Measurements from ENCODE around the gene SYNDIG1L.

SYNDIG1L gene

DNA sequence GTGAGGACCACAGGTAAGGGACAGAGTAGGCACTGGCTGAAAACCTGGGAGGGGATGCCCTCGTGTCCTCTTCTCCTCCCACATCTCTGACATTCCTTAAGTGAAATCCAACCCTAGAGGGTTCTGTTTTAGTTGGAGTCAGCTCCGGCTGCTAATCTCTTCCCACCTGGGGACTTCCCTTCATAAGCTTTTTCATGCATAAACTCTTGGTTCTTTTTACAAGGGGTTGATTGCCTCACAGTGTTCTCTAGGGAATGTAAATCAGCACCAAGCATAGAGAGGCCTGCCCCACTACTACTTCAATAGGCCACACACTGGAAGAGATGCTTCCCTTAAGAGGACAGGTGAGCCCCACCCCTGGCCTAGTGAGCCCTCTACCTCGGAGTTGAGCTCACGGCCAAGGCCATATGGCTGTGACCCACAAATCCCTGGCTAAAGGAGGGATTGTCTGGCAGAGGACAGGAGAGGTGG, 3.2 kb upstream of the SYNDIG1L start:
- DNase-seq (ENCODE audit: low spot score), result no peak

DNA sequence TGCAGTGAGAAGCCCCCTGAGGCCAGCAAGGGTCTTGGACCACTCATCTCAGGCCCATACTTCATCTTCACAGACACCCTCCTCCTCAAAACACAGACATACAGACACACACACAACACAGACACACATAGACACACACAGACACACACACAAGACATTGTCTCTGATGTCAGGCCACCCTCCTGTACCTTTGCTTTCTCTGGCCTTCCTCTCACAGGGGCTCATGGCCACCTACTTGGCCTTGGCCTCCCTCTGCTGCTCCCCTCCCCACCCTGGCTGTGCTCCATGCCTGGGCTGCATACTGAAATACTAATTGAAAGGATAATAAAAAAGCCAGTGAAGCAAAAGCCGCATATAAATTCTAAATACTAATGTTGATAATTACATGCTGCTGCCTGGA, 1.6 kb upstream of the SYNDIG1L start:
- no peak for DNase-seq (ENCODE audit: low spot score)

DNA sequence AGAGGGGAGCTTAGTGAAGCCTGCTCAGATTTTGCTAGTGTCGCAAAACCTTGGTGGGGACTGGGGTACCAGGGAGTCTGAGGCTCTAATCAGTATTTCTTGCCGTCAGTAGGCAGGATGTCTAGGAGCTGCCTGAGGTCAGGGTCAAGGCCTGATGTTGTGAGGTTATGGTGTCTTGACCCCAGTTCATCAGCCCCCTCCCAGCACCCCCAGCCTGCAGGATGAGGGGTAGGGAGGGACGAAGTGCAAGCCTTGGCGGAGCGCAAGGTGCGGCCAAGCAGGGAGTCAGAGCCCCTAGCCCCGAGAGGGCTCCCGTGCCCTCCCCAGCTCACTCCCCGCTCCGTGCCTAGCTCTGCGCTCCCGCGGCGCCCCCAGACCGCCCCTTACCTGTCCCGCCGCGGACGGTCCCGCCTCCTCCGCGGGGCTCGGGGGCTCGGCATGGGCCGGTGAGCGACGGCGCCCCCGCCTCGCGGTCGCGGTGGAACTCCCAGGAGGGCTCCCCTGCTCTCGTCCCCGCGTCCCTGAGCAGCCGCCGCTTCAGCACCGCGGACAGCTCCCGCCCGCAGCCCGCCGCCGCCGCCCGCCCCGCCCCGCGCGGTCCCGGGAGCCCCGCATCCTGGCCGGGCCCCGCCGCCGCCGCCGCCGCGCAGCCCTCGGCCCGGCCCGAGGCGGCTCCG, 347 bp downstream of the SYNDIG1L start:
- DNase-seq (ENCODE audit: low spot score), result peak; percentile 63

DNA sequence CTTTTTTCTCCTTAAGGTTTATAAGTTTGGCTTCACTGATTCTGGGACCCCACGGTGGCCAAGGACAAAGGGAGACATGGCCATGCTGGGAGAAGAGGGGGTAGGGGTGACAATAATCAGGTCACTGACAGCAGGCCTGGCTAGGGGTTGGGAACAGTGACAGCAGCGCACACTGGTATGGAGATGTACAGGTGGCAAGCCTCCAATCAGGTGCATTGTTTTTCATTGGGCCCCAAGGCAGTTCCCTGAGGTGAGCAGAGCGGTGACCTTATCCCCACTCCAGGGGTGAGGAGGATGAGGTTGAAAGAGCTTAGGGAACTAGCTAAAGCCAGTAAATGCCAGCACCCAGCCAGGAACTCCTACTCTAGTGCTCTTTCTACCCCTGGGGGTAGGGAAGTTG, 1.4 kb downstream of the SYNDIG1L start:
- DNase-seq (ENCODE audit: low spot score), result no peak

DNA sequence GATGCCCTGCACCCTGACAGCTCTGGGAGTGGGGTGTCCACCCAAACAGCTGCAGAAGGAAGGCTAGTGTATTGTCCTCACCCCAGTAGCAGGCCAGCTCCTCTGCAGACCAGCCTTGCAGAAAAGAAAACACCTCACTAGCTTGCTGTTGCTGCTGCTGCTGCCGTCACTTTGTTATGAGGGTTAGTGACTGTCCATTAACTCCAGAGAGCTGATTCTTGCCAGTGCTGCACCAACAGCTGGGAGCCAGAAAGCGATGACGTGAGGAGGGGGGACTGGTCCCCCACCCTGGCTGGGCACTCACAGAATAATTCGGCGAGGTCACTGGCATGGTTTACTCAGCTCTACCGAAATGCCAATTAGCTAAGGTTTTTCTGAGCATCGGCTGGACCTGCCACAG, 2.8 kb downstream of the SYNDIG1L start:
- no peak for DNase-seq (ENCODE audit: low spot score)

DNA sequence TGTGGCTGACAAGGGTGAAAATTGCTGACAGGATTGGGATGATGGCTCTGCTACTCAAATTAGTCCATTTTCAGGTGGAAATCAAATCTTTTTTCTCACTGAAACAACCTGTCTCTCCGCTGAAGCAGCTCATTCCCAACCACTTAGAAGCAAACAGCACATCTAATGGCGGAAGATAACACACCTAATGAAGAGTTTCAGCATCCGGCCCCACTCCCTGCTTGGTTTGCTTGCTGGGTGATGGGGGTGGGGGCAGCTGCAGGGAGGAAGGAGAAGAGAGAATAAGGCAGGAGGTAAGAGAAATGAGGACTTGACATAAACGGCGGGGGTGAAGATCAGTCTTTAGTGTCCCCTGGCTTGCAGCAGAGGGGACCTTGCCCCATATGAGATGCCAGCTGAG, 4.0 kb downstream of the SYNDIG1L start:
- DNase-seq (ENCODE audit: low spot score), result no peak

DNA sequence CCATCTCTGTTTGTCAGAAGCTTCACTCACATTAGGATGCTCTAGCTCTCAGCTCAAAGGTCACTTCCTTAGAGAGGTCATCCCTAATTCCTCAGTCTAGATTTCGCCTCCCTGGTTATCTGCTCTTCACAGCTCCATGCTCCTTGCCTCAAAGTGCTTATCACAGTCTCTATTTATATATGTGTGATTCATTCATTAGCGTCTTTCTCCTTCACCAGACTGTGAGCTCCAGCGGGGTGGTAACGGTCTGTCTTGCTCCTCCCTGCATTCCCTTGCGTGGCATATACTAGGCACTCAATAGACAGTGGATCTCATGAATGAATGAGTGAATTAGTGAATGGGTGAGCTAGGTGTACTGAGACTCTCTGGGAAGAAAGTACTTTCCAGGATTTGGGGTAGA, 6.9 kb downstream of the SYNDIG1L start:
- no peak for DNase-seq (ENCODE audit: low spot score)

DNA sequence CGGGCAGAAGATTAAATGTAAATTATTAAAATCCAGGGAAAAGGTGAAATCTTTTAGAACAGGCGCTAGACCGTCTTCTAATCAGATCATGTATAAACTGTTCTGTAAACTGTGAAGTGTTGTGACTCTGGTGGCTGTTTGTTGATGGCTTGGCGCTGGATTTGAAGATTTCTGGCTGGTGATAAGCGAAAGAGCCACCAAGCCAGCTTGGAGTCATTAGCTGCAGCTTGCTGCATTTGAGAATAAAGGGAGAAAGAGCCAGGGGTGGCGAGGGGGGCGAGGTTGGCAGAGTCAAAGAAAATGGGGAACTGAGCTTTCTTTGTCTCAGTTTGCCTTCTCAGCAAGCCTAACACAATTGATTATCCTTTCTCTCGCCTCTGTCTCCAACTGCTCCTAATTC, 8.0 kb downstream of the SYNDIG1L start:
- no peak for DNase-seq (ENCODE audit: low spot score)

- DNase-seq (ENCODE audit: low spot score), result no peak
Observed at GRCh38 chr14:74417611-74418010, 8.4 kb downstream of the SYNDIG1L start.

GRCh38 chr14:74417201-74417600, 8.8 kb downstream of the SYNDIG1L start:
- no peak for DNase-seq (ENCODE audit: low spot score)

DNA sequence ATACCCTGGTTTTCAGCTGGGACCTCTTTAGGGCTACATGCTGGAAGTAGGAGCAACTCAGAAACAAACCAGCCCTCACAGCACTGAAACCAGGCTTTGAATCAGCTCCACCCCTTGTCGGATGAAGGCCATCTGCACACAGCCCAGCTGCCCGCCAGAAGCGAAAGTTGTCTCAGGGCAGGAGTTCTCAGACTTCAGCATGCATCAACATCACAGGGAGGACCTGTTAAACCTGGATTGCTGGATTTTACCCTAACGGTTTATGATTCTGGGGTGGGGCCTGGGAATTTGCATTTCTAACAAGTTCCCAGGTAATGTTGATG, 10.9 kb downstream of the SYNDIG1L start:
- DNase-seq (ENCODE audit: low spot score), result no peak

DNA sequence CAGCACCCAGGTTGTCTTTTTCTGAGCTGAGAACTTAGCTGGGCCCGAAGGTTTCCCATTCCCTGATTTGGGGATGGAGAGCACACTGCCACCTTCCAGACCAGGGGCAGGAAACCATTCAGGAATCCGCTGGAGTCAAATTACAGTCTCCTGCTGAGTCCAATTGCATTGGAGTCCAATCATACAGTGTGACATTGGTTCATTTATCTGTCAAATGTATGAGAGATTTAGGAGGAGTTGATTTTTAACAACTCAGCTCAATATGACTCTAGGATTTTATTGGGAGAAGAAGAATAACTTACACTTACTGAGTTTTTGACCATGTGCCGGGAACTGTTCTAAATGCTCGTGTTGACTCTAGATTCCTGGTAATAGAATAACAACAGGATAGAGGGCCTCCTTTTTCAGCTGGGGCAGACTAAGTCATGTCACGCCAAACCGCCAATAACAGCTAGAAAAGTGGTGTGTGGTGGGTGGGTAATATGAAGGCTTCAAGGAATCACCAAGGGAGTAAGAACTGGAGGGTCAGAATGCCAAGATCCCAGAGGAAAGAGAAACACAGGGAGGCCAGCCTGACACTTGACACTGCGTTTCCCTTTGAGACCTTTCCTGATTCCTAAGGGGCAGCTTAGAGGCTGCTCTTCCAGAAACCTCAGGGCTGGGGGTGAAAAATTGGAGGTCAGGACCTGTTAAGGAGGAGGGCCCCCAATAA, 11.5 kb downstream of the SYNDIG1L start:
- DNase-seq (ENCODE audit: low spot score), result no peak

DNA sequence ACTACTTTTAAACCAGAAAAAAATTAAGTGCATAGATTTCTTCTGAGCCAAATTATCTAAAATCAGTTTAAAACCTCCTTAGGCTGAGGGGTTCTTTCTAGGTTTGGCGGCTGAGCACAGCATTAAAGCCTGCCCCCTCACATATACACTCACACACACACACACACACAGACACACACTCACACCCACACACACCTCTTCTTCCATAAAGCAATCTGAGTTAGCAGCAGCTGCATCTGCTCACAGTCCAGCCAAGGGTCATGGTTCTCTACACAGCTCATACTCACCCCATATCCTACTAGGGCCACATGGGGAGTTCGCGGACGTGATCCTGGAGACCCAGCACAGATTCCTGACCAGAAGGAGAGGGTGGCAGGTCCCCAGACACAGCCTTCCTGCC, 12.4 kb downstream of the SYNDIG1L start:
- DNase-seq (ENCODE audit: low spot score), result no peak

- DNase-seq (ENCODE audit: low spot score), result no peak
Observed at GRCh38 chr14:74412753-74413152, 13.3 kb downstream of the SYNDIG1L start.

GRCh38 chr14:74411671-74412070, 14.3 kb downstream of the SYNDIG1L start:
- no peak for DNase-seq (ENCODE audit: low spot score)

DNA sequence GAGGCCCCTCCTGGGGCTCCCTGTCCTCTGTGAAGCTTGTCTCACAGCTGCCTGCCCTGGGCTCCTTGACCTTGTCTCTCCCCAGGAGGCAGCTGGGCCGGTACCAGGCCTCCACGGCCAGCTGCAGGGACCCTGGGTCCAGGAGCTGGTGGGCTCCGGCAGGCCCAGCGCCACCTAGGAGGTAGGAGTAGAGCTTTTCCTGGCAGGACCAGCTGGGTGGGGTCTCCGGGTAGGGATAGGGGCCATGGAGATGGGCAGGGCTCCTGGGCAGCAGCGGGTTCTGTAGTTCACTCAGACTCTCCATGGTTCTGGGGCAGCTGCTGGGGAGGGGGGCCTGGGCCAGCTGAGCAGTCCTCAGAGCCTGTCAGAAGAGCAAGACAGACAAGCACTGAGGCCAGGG, 16.6 kb downstream of the SYNDIG1L start:
- no peak for DNase-seq (ENCODE audit: low spot score)

- no peak for DNase-seq (ENCODE audit: low spot score)
Observed at GRCh38 chr14:74408870-74409269, 17.1 kb downstream of the SYNDIG1L start.

- DNase-seq (ENCODE audit: low spot score), result no peak
Observed at GRCh38 chr14:74407801-74408154, 18.2 kb downstream of the SYNDIG1L start.

DNA sequence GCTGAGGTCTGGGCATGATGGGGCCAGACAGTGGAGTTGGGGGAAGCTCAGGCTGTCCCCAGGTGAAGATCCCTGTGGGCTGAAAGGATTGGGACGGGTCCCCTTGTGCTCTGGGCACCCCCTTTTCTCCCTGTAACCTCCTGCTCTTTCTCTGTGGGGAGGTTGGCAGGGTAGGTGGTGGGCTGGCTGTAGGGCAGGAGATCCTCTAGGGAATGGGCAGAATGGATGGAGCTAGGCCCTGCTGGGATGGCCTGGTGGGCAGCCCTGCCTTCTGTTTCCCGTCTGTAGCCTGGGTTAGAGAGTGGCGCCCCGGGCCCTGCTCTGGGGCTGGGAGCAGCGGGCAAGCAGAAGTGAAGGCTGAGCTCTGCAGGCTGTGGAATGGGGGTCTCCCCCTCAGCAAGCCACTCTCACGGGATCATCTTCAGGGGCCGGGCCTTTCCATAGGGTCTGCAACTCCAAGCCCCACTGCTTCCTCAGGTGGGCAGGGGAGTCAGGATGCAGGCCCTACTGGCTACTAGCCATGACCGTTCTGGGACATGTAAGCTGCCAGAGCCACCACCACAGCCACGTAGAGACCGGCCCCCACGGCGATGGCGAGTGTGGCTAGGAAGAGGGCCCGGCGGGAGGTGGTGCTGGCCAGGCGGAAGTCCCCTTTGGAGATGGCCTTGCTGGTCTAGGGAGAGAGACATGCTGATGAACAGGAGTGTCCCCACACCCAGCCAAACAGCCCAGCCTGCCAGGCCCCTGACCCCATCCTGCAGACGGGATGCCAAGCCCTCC, 18.8 kb downstream of the SYNDIG1L start:
- no peak for DNase-seq (ENCODE audit: low spot score)

- DNase-seq (ENCODE audit: low spot score), result peak; percentile 13
Observed at GRCh38 chr14:74405663-74406062, 20.3 kb downstream of the SYNDIG1L start.

DNA sequence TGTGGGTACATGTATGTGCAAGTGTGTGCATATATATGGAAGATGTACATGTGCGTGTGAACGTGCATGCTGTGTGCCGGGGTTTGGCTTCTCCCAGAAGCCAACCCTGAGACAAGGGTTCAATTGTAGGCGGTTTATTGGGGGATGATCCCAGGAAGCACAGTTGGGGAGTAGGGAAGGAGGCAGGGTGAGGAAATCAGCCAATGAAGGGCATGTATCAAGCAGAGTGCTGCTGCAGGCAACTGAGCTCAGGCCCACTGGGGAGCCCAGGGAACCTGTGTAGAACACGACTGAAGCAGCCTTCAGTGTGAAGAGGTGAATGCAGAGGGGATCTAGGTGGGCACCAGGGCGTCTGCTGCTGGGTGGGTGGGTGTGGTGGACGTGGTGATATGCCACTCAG, 21.6 kb downstream of the SYNDIG1L start:
- DNase-seq (ENCODE audit: low spot score), result peak; percentile 11

DNA sequence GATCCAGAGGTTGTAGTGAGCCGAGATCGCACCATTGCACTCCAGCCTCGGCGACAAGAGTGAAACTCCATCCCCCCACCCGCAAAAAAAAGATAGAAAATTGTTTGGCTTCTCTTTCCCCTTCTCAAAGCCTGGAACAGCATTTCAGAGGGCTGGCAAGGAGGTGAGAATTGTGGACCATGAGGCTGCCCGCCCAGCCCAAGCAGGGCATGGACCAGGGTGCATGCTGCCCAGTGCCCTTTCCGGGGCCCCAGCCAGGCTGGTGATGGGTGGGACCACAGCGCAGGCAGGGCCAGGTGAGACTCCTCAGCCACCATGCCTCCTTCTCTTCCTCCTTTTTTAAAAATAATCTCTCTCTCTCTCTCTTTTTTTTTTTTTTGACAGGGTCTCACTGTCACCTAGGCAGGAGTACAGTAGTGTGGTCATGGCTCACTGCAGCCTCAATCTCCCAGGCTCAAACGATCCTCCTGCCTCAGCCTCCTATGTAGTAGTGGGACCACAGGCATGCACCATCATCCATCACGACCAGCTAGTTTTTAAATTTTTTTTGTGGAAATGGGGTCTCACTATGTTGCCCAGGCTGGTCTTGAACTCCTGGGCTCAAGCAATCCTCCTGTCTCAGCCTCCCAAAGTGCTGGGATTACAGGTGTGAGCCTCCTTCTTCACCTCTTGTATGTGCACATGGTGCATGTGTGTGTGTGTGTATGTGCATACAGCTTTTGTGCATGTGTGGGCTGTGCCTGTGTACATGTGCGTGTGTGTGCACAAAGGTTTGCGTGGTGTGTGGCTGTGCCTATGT, 22.2 kb downstream of the SYNDIG1L start:
- DNase-seq (ENCODE audit: low spot score), result peak; percentile 21
